ENCODE results near the gene HORMAD2.
"Not testable (repeated sequence)": the region's sequence is repeated elsewhere in the genome, so short reads cannot be mapped to it uniquely, and the experiment has no call there.

HORMAD2 gene

DNA sequence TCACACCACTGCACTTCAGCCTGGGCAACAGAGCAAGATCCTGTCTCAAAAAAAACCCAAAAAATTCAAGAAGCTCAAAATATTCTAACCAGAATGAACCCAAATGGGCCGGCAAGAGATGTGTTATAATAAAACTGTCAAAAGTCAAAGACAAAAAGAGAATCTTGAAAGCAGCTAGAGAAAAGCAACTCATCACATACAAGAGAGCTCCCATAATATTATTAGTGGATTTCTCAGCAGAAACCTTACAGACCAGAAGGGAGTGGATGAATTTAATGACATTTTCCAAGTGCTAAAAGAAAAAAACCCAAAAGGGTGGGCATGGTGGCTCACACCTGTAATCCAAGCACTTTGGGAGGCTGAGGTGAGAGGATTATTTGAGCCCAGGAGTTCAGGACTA is 22.9 kb upstream of the HORMAD2 start:
- no peak for DNase-seq

DNA sequence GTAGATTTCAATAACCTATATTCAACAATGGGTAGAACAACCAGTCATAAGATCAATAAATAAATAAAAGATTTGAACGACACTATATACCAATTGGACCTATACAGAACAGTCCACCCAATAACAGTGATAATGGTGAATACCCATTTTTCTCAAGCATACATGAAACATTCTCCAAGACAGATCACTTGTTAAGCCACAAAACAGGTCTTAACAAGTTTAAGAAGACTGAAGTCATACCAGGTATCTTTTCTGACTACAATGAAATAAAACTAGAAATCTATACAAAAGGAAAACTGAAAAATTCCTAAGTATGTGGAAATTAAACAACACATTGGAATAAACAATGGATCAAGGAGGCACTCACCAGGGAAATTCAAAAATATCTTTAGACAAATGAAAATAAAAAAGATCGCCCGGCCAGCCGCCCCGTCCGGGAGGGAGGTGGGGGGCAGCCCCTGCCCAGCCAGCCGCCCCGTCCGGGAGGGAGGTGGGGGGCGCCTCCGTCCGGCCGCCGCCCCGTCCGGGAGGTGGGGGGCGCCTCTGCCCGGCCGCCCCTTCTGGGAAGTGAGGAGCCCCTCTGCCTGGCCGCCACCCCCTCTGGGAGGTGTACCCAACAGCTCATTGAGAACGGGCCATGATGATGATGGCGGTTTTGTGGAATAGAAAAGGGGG is 20.8 kb upstream of the HORMAD2 start:
- not testable (repeated sequence) for DNase-seq

DNA sequence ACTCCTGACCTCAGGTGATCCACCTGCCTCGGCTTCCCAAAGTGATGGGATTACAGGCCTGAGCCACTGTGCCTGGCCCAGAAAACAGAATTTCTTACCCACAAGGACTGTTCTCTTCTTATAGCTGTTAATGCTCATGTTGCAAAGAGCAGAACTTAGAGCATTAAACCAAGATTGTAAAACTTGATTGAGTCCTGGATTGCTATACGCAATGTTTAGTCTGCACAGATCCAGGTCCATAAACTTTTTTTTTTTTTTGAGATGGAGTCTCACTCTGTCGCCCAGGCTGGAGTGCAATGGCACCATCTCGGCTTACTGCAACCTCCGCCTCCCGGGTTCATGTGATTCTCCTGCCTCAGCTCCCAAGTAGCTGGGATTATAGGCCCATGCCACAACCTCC is 19.2 kb upstream of the HORMAD2 start:
- DNase-seq, result not testable (repeated sequence)

DNA sequence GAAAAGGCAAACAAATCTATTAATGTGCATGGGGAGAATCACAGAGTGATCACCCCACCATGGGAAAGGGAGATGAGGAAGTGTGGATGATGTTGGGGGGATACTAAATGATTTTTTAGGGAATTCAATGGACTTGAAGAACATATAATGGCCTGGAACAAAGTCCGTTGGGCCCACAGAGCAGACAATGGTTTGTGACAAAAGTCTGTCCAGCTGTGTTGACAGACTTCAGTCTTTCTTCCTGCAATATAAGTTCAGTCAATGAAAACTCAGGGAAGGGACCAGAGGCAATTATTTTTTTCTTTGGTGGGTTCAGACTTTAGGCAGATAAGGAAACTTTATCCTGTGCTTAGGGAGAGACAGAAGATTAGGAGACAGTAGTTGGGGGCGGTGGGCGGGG is 18.0 kb upstream of the HORMAD2 start:
- DNase-seq, result no peak

DNA sequence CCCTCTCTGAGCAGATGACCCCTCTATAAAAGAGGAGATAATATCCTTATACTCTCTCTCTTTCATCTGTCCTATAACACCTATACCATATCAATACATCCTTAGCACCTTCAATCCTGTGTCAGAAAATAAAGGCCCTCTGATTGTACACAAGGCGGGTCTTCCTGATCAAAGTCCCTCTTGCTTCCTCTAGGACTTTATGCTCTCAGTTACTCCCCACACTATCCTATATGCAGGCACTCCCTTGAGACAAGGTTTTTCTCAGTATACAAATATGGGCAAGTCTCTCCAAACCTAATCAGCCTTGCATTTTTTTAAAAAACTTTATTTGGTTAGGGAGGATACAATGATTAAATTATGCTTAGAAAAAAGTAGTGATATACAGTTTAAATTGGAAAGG is 17.3 kb upstream of the HORMAD2 start:
- DNase-seq, result no peak

DNA sequence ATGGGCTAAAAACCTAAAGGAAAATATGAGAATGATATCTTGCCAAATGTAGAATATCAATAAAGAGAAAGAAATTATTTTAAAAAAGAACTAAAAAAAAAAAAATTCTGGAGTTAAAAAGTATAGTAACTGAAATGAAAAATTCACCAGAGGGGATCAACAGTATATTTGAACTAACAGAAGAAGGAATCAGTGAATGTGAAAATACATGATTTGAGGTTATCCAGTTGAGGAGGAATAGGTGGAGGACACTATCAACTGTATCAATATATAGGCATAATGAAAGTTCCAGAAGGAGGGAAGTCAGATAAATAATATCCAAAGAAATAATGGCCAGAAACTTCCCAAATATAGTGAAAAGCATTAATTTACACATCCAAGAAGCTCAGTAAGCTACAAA is 16.1 kb upstream of the HORMAD2 start:
- DNase-seq, result no peak

DNA sequence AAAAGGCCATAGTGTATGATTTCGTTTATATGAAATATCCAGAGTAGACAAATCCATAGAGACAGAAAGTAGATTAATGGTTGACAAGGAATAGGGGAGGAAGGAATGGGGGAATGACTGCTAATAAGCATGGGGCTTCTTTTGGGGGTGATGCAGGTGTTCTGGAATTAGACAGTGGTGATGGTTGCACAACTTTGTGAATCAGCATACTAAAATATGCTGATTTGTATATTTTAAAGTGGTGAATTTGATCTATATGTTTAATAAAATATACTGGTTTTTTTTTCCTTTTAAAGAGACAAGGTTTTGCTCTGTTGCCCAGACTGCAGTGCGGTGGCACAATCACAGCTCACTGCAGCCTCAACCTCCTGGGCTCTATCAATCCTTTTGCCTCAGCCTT is 6.5 kb upstream of the HORMAD2 start:
- no peak for DNase-seq

DNA sequence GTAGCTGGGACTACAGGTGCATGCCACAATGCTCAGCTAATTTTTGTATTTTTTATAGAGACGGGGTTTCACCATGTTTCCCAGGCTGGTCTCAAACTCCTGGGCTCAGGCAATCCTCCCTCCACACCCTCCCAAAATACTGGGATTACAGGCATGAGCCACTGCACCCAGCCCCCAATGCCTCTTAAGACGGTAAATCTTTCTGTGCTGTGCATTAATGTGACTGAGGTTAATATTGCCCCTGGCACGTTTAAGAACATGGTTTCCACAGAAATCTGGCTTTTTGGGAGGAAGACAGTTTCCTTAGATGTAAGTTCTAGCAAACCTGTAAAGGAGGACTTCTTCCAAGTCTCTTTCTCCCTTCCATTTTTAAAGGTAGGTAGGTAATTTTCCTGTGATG is 6.1 kb upstream of the HORMAD2 start:
- DNase-seq, result no peak

DNA sequence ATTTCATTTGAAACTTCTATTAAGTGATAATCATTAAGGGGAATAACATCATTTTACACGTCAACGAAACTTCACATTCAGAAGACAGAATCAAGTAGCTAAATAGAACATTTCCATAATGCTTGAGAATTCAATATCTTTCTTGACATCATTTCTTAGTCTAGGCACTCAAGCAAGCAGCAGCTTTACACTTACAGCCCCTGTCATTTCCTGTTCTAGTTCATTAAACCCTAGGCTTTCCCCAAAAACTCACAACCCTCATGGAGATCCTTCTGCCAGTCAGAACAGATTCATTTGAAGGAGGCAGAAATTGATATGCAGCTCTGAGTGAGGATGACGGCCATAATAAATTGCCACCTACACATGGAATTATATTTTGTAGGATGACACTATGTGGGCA is 5.3 kb upstream of the HORMAD2 start:
- no peak for DNase-seq

DNA sequence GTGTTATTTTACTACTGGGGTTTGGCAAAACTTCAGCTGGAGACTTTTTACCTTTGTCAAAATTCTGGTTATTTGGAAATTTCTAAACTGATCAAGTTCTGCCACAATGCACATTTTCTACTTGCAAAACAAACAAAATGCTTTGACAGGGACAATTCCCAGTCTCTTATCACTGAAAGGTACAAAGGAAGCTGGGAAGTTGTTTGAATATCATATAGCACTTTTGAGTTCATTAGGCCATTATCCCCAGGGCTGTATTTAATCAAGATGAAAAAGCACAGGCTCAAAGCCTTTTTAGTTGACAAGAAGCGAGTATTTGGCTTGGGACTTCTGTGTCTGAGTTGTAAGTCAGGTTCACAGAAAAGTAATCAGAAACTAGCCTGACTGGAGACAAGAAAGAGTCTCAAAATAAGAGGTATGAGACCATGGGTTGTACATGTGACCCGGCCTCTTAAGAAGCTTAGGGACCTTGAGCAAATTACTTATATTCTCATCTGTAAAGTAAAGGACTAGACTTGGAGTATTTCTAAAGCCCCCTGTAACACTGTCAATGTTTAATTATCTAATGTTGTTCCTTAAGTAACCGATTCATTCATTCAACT is 2.9 kb upstream of the HORMAD2 start:
- DNase-seq, result no peak

DNA sequence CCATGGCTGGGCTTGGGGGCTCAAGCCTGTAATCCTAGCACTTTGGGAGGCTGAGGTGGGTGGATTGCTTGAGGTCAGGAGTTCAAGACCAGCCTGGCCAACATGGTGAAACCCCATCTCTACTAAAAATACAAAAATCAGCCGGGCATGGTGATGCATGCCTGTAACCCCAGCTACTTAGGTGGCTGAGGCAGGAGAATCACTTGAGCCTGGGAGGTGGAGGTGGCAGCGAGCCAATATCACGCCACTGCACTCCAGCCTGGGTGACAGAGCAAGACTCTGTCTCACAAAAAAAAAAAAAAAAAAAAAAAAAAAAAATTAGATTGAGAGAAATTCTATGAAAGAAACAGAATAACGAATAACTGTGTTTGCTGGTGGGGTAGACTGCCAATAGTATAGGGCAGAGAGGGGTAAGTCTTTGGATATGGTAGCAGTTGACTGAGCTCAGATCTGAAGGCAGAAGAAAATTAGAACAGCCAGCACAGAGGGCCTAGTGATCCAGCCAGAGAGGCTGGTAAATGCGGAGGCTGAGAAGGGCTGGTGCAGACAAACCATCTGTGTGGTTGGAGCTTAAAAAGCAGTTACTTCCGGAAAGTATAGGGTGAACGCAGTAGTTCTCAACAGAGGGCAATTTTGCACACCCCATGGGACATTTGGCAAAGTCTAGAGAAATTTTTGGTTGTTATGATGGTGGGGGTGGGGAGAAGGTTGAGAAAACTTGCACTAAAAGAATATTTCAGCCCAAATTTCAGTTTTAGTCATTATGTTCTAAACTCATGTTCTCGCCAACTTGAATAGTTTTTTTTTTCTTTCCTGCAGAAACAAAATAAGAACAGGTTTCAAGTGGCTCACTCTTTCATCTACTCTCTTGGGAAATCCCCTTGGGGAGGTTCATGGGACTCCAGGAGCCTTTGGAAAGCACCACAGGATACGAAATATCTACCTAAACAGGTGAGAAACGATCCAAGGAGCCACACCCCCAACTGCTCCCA is 1.6 kb upstream of the HORMAD2 start:
- no peak for DNase-seq

DNA sequence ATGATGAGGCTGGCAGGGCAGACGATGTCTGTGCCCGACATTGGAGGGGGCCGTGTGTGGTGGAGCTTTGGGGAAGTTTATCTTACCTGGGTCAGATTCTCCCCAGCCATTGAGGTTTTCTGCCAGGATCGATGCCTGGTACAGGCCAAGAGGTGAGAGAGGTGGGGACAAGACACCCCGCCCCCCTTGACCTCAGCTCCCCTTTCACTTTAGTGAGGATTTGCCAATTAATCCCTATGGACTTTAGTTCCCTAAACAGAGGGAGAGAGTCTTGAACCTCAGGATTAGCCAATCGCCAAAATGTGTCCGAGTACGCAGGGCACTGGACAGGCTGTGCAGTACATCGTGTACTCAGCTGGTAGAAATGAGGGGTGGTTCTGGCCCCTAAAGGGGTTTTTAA is 541 bp downstream of the HORMAD2 start:
- DNase-seq, result no peak

DNA sequence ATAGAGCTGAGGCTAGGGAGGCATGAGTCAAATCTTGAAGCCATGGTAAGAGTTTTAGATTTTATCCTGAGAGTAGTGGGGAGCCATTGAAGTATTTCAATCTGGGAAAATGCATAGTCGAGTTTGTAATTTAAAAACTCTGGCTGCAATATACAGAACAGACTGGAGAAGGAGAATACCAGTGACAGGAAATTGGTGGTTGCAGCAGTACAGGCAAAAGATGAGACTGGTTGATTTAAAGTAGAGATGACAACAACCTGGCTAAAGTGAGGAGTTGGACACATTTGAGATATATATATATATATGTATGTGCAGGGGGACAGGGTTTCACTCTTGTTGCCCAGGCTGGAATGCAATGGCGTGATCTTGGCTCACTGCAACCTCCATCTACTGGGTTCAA is 6.2 kb downstream of the HORMAD2 start:
- DNase-seq, result no peak

DNA sequence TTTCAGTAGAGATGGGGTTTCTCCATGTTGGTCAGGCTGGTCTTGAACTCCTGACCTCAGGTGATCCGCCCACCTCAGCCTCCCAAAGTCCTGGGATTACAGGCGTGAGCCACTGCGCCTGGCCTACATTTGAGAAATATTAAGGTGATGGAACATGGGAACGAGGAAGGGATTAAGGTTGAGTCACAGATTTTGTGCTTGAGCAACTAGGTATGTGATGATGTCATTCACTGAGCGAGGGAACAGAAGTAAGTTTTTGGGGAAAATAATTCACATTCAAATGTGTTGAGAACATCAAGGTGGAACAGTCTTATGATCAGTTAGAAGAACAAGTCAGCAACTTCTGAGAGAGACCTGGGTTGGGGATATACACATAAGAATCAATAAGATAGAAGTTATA is 6.8 kb downstream of the HORMAD2 start:
- not testable (repeated sequence) for DNase-seq

DNA sequence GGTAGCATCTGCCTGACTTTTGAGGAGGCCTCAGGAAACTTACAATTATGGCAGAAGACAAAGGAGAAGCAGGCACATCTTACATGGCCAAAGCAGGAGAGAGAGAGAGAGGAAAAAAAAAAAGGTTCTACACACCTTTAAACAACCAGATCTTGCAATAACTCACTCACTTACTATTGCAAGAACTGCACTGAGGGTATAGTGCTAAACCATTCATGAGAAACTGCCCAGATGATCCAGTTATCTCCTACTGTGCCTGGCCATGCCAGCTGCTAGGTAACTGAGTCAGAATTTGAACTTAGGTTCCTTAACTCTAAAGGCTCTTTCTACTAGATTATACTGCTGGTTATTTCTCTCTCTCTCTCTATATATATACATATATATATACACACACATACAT is 7.3 kb downstream of the HORMAD2 start:
- DNase-seq, result no peak

DNA sequence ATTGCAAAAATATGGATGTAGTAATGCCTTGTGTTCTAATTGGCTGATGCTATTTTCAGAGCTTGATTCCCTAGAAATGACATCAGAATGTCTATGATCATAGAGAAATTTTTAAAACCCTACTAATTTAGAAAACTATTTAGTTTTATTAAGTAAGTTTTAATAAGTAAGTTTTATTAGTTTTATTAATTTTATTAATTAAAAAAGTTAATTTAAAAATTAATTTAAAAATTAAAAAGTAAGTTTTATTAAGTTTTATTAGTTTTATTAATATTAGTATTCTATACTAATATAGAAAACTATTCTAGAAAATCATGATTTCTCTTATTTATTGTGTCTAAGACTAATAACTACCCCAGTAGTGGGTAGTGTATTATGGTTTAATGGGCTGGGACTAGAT is 8.2 kb downstream of the HORMAD2 start:
- no peak for DNase-seq

DNA sequence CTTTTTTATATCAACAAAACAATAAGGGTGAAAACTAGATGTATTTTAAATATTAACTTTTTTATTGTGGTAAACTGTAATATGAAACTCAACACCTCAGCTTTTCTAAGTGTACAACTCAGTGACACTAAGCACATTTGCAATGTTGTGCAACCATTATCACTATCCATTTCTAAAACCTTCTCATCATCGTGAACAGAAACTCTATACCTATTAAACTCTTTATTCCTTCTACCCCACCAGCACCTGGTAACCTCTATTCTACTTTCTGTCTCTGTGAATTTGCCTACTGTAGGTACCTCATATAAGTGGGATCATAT is 9.4 kb downstream of the HORMAD2 start:
- no peak for DNase-seq

DNA sequence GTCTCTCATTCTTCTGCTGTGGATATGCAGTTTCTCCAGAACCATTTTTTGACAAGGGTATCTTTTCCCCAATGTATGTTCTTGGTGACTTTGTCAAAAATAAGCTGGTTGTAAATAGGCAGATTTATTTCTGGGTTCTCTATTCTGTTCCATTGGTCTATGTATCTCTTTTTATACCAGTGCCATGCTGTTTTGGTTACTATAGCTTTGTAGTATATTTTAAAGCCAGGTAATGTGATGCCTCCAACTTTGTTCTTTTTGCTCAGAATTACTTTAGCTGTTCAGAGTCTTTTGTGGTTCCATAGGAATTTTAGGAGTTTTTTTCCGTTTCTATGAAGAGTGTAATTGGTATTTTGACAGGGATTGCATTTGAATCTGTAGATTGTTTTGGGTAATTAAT is 12.4 kb downstream of the HORMAD2 start:
- DNase-seq, result no peak

DNA sequence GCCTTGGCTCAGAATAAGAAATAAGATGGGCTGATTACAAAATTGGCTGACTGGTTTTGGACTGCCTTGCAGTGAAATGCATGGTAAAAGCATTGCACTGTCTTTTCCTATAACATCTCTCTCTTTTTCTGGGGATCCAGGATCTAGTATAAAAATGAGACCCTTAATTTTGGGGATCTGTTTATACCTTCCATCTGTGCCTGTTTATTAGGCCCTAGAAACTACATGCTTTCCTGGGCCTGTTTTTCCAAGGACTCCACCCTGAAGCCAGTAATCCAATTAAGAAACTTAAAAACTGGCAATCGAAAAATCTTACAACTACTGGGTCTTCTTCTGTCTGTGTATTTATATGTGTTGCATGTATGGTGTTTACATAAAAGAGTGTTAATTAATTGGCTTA is 14.5 kb downstream of the HORMAD2 start:
- no peak for DNase-seq

DNA sequence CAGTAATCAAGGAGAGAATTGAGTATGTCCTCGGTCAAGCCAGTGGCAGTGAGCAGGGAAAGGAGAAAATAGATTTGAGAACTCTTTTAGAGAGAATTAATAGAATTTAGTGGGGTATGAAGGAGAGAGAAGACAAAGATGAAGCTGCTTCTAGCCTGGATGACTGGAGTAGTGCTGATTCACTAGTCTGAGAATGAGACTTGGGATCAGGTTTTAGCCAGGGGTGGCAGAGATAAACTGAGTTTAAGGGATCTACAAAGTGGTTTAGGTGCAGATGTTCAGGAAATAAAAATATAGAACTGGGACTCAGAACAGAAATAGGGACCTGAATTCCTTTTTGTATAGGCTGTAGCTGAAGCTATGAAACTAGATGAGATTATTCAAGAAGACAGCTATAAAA is 17.6 kb downstream of the HORMAD2 start:
- DNase-seq, result no peak

DNA sequence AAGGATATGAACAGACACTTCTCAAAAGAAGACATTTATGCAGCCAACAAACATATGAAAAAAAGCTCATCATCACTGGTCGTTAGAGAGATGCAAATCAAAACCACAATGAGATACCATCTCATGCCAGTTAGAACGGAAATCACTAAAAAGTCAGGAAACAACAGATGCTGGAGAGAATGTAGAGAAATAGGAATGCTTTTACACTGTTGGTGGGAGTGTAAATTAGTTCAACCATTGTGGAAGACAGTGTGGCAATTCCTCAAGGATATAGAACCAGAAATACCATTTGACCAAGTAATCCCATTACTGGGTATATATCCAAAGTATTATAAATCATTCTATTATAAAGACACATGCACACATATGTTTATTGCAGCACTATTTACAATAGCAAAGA is 20.5 kb downstream of the HORMAD2 start:
- DNase-seq, result not testable (repeated sequence)

DNA sequence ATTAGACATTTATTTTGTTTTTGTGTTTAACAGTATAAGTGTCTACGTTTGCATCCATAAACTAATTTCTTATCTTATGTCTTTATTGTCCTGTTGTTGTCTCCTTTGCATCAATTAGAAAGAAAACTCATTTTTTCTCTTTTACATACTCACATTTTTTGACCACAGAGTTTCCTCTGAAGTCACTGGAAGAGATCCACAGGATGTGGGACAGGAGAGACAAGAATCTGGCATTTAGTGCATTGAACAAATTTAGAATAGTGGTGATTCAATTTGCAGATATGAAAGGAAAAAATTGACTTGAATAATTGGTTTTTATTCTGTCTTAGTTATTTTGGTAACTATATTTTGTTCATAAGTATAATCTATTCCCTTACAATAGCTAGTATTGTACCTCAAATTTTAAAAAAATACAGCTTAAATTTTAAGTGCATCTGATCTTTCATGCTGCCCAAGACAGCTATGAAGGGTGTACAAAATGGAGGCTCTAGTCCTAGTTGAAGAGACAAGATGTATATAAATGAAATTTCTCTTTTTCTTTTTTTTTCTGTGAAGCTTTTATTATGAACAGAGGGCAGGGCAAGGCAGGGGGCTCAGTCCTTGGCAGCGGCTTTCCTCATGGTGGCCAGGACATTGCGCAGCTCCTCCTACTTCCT is 24.4 kb downstream of the HORMAD2 start:
- no peak for DNase-seq

DNA sequence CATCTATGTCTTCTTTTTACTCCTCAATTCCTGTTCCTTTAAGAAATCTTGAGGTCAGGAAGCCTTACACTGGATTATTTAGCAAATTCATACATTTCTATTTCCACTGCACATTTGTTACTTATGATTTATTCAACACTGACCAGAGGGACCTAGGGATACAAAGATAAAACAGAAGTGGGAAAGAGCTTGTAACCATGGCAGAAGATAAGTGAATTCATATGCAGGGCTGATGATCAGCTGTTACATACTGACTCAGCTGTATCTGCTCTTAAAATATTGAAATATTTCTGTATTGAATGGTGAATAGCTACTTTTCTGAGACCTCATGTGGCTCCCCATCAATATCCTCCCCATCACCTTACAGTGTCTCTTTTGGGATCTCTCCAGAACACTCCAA is 25.2 kb downstream of the HORMAD2 start:
- DNase-seq, result no peak

DNA sequence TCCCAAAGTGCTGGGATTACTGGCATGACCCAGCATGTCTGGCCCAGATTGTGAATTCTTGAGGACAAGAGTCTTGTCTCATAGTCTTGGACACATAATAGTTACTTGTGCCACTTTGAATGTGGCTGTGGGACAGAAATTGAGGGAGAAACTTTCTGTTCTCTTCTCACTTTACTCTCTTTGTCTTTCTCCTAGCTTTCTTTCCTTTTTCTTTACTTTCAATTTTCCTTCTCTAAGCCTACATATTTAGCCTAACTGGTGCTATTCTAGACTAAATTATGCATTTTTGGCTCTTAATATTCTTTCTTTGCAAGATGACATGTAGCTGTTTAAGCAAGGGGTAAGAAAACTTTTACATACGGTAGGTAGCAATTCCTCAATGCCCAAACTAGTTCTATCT is 33.2 kb downstream of the HORMAD2 start:
- DNase-seq, result no peak
